COR-L47 (cell line): ENCODE measurements around the gene HAND1.

ENCODE experiments used
- DNase-seq: peaks from one replicate; lab custom pipeline; 2025; lab: John Stamatoyannopoulos, UW

The HAND1 gene

DNA sequence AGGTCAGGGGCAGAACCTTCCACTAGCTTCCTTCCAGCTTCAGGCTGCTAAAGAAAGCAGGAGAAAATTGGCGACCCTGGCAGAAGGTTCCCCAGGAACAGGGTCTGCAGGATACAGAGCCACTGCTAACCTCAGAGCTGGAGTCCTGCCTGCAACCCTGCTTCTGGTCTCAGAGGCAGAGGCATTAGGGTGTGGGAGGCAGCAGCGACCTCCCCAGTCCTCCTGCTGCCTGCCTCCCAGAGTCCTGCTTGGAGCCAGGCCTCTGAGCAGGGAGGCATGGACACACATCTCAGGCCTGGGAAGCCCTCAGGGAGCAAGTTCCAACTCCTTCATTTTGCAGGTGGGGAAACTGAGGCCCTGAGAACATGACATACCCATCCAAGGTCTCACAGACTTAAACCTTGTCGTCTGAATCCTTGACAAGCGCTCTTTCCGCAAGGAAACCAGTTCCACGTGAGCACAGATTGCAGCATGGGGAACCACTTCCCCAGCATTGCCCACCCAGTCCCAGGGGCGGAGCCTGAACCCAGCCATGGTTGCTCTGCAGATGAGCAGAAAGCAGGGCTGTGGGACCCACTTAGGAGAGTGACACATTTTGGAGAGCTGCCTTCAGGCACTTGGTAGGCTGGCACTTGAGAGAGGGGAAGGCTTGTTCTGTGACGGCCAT, 28.2 kb upstream of the HAND1 start:
- DNase-seq = no peak

DNA sequence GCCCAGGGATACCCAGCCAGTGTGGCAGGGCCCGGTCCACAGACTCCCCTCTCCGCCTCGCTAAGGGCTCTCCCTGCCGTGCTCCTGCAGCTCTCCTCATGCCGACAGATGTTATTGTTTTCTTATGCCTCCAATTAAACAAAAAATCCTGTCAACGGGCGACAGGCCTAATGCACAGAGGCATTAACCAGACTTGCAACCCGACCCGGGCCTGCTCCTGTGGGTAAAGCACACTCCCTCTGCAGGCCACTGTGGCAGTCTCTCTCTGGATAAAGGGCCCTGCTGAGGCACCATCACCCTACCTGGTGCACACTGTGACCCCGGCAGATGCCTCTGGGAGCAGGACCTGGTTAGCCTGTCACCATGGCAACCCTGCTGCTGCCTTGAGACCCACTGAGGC, 27.5 kb upstream of the HAND1 start:
- DNase-seq = no peak

DNA sequence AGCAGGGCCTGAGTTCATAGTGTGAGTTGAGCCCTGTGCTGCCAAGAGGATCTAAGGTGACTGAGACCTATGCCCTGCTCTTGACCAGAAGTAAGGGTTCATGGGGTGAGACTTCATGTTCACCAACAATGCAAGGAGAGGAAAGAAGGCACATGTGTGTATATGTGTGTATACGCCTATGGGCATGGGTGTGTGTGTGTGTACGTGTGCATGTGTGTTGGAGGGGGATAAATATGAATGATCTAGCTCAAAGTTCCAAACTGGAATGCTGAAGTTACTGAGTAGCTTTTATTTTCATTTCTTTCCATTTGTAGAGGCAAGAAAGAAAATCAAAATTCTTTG, 25.6 kb upstream of the HAND1 start:
- DNase-seq = no peak

DNA sequence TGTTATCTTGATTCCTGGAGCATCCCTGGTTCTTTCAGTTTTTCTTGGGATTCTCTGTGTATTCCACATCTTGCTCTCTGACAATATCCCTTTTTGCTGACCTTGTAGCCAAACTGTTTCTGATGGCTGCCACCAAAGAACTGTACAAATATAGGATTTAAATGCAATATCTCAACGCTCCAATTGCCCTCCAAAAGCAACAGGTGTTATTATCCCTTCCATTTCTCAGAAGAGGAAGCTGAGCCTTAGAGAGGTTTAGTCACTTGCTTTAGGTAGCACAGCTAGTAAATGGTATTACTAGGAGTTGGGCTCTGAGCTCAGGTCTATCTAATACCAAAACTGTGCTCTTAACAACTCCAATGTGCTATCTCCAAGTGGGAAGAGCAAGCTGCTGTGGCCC, 24.2 kb upstream of the HAND1 start:
- no peak for DNase-seq

DNA sequence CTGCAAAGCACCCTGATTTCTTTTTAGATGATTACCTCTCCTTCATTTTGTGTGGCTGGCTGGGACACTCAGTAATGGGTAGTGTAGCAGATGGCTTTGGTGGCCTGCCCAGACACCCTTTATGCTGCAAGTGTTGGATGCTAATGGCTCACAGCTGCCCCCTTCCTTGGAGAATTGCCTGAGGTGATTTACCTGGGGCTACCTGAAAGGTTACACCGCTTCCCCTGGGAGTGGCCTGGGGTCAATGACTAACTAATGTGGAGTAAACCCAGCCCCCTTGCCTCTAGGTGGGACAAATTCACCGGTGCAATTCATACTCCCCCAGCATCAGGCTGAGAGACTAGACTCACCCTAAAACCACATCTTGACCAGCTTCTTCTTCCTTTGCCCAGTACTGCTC, 23.5 kb upstream of the HAND1 start:
- DNase-seq = no peak

DNA sequence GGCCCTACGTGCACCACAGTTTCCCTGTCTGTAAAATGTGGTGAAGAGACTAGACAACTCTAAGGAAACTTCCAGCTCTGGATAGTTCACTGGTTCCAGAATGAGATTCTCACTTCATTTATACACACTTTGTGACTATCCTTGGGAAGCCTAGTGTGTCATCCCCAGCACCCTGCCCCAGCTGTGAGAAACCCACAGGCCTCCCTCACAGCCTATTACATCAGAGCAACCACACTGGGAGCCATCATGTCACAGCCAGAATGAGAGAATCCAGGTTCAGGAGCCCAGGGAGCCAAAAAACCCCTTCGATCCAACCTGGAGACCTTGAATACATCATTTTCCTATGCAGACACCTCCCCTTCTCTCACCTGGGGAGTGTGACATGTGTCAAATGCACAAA, 21.0 kb upstream of the HAND1 start:
- no peak for DNase-seq

DNA sequence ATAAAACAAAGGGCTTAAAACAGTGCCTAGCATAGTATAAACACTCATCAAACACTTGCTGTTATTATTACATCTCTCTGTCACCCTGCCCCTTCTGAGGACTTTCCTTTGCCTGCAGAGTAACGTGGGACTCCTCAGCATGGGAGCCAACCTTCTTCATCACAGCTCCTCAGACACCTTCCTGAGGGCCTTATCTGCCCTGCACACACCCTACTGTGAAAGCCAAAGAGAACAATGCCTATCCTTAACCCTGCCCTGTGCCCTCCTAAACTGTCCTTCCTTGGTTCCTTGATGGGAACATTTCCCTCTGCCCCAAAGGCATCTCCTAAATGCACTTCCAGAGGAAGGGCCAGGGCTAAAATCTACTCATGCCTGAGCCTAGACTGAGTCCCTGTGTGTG, 20.6 kb upstream of the HAND1 start:
- DNase-seq = no peak

DNA sequence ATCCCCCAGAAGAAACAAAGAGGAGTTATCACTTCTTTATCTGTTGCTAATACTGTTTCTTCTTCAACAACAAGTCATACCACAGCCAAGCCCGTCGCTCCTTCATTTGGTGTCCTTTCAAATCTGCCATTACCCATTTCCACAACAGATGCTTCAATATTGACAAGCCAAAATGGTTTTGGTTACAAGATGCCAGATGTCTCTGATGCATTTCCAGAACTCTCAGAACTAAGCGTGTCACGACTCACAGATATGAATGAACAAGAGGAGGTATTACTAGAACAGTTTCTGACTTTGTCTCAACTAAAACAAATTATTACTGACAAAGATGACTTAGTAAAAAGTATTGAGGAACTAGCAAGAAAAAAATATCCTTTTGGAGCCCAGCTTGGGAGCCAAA, 16.0 kb upstream of the HAND1 start:
- no peak for DNase-seq

DNA sequence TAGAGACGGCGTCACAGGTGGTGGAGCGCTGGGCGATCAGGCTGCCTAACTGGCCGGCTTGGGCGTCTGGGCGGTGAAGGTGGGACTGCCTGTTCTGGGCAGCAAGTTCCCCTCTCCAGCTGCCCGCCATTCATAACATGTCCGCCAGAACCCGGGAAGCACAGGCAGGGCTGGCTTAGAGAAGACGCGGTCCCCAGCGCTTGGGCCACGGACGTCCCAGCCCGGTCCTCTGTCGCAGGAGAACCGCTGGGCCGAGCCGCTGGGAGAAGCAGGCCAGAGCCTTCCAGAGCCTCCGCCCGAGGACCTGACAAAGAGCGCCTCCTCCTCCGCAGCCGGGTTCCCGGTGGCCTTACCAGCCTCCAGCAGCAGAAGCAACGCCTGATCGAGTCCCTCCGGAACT, 15.2 kb upstream of the HAND1 start:
- no peak for DNase-seq

DNA sequence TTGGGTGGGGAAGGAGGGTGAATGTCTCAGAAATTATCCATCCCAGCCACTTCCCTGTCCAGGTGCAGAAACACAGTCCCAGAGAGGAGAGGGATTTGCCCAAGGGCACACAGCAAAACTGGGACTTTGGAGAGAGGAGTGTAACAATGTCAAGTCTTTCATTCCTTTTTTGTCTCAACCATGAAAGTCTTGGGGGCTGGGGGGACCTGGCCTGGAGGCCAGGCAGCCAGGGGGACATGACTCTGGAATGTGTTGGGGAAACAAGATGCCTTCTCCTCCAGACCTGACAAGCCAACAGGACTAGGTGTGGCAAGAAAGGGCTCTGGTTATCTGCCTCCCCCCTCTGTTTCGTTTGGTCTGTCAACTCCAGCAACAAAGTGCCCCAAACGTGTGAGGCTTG, 13.9 kb upstream of the HAND1 start:
- DNase-seq = no peak

DNA sequence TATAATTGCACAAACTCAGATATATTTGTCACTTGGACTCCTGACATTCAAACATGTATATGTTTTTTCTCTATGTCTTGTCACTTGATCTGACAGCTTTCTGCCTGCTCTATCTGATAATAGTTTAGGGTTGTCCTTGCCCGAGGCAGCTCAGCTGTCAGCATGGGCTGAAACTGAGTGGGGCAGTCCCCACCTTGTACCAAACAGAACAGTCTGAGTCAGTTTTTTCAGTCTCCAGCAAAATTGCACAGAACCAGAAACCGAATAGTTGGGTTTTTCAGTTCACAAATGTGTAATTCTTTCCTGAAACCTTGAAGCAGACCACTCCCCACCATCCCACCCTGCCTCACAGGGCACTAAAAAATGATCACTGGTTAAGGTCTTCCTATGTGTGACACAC, 9.5 kb upstream of the HAND1 start:
- DNase-seq = no peak

DNA sequence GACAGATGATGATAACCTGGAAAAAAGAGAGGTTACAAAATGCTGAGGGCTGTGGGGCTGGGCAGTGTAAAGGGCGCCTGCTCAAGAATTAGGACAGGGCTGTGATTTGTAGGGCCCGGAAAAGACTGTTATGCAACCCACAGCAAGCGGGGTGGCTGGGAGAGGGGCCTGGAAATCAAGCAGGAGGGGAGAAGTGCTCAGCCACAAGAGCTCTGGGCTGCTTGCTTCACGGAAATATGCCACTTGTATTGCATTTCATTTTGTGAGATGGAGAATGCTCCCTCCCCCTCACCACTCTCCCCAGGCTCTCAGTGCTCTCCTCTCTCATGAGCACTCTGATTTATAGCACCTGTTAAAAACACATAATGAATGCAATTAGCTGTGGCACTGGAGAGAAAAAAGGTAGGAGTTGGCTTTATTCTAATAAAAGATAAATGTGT, 8.4 kb upstream of the HAND1 start:
- DNase-seq = peak; percentile 49

DNA sequence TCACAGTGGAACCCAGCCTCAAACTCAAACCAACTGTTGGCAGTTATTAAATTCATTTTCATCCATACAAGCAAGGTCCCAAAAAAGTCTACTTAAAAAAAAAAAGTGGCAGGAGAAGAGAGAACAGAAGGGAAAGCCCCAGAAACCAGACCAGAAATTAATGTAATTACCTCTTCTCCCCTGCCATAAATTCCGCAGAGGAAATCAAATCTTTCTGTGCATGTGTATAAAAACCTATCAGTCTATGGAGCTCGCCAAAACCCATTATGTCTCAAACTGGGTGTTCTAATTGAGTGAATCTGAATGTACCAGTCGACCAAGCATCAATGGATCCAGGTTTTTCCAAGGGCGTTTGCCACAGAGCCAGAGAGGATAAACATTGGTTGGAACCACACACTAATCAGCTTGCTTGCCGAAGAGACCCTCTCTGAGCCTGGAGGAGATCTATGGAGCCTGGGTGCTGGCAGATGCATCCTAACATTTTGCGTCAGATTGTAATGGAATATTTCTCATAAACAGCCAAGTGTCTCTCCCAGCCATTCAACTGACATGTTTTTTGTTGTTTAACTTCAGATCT, 7.9 kb upstream of the HAND1 start:
- no peak for DNase-seq

DNA sequence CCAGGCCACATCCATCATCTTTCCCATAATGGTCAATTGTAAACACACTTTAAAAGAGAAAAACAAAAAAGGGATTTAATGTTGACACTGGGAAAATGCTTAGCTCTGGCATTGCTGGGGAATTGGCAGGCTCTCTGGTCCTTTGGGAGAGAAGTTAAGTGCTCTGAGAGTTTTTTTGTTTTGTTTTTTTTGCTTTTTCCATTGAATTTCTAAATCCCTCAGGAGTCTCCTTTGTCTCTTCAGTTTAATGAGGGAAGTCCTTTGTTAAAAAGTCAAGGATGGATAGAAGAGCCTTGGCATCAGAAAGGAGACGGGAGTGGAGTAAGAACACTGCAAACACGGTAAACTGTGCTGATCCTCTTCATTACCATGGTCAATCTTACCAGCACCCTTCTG, 7.1 kb upstream of the HAND1 start:
- DNase-seq = peak; percentile 36

DNA sequence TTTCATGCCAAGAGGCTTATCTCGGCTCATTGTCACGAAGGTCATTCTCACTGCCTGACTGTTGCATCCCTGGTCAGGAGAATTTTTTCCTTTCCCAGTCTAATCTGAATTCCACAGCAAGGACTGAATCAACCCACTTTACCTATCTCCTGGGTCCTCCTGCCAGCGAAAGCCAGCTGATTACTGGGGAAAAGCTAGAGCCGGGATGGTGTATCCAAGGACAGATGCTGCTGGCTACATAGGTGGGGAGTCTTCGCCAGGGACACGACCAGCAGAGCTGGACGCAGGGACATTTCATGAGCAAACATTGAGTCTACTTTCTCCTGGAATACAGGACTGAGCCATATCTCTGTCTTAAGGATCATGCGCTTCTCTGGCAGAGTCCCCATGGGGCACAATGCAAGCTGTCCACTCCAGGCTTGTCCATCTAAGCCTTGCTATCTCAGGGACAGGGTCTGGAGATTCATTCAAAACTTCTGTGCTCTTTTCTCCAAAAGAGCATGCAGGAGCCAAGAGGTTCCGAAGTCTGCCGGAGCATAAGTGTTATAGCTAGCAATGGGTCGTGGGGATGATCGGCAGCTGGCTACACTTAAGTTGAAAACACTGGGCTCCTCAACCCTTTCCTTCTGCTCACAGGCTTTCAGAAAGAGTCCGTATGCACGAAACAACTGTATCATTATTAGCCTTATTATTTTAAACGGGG, 6.5 kb upstream of the HAND1 start:
- no peak for DNase-seq

DNA sequence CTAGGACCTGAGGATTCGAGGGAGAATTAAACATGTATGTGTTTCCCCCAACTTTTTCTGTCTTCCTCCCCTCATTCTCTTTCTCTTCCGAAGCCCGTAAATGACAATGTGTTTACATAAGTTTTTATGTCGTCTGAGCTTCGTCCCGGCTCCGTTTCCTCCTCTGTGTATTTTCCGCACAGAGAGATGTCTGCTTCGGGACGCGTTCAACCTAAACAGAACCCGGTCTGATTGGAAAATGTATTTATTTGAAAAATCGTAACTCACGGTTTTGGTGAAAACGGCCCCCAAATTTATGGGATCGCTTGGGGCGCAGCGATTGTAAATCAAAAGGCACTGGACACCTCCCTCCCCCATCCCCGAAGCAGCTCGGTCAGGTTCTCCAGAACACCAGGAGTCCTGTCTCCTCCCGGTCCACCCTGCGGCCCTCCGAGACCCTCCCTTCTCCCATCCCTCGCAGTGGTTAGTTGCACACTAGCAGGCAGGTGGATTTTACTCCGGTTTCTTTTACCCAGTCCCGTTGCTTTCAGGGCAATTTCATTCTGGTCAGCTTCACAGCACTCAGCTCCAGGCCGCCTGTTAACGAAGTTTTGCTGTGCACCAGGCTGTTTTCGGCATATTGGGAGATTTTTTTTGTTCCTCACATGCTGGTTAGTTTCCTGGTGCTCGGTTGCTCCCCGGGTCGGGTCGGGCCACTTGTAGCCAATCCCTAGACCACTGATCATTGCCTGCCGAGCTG, 5.8 kb upstream of the HAND1 start:
- DNase-seq = no peak

DNA sequence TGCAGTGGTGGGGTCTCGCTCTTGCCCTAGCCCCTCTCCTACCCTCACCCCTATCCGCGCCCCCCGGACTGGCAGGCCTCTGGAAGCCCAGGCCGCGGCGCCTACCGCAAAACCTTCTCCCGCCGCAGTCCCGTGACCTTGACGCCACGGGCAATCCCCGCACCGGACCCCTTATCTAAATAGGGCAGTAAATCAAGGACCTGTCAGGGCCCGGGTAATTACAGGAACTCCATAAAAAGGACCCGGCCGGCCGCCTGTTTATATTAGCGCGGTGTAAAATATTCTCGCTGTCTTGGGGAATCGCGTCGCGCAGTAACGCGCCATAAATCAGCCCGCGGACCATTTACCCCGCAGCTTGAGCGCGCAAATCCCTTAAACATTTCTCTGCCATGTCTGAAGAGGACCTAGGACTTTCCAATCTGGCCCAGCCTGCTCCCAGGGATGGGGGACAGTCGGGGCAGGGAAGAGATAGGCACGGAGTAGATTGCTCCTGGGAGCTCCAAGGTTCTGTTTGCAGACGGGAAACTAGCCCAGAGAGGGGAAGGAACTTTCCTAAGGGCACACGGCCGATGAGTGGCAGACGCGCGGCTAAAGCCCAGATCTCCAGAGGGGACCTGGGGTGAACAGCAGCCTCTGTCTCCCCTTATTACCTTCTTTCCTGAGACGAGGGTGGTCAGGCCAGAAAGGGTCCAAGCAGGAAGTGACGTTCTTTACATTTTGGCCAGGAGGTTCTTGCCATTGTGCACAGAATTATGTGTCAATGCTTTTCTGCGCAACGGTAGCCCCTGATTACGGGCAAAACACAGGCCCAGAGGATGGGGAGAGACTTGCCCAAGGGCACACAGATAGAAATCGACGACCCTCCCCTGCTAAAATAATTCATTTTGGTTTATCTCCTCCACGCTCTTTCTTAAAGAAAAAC, 4.8 kb upstream of the HAND1 start:
- no peak for DNase-seq

DNA sequence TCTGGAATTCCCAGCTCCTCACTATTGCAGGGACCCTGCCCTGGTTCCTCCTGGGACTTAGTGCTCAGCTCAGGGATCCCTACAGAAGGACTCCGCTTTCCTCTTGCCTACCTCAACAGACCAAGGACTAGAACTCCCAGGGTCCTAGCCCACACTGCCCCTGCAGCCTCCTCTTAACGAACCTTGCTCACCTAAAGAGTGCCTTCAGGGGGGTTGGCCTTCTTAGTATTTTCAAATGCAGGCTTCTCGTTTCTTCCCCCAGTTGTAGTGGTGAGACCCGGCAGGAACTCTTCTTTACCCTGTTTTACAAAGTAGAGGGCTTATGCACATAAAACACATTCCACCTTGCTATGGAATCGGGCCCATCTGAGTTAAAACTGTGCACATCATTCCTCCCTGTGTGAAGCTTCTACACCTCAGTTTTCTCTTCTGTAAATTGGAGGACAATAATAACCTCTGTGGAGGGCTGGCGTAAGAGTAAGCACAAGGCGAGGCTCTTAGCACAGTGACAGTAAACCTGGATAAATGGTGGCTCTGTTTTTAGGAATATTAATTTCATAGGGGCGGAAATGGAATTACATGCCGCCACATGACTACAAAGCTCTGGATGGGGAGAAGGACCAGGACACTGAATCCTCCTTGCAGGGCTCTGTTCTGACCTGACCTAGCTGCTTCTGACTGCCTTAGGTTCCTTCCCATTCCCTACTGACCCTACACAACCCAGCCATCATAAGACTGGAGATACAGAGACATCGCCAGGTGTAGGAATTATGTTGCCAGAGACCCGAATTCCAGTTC, 3.8 kb upstream of the HAND1 start:
- DNase-seq = no peak

DNA sequence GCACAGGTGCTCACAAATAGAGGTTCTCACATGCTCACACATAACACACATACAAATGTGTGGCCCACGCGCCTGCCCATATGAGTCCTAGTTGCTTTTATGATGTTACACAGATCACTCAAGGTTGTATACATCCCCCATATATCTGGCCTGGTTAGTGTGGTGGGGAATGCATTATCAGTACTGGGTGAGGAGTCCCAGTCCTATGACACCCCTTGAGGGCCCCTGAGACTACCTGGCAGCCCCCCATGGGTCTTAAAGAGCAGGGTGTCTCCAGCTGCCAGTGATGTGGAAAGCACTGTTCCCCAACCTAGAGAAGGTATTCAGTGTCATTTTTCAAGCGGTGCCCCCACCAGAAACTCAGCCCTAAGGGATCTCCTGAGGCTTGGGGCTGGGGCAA, 2.8 kb upstream of the HAND1 start:
- no peak for DNase-seq

DNA sequence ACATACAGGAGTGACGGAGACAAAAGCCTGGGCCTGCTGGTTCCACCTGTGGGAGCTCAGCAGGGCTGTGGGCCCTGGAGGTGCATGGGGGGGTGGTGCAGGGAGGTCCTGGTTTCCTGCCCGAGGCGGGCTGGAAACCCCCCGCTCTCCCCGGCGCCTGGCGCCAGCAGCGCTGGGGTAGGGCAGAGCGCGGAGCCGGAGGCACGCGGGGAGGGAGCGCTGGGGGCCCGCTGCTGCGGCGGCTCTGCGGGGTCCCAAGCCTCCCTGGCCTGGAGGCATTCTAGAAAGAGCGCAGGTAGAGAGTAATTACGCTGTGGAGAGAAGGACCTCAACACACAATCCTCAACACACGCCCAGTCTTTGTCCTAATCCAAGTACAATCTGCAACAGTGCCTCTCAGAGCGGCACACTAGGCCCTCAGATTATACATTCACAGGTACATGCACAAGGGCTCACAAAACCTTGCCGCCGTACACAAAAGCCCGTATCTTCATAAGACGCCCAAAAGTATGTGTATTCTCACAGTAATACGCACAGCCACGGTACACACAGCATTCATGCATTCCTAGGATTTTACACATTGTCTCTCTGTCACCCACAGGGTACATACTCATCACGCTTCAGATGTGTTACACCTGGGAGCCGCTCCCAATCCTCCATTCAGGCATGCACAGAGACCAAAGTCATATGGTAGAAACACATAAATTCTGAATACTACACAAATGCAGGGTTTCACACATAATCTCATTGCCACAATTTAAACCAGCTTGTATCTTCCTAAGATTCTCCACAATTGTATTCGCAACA, 2.1 kb upstream of the HAND1 start:
- DNase-seq = no peak
